Measurements from ENCODE around the gene NCSTN. TPM values are rescaled to one million over a fixed set of nuclear protein-coding genes. Genes with fewer than 3 reads are reported as not detected.
A peak's percentile ranks its signal among the peaks of the same experiment; 100 is the strongest.

The NCSTN gene
- total RNA-seq, 2 donors from 2014 or later, result 81.2 to 117 TPM

GRCh38 chr1:160400646-160401486, 57.7 kb downstream of the NCSTN start:
- Histone ChIP-seq H3K9me3 (no peaks in the 10 kb centered on the region), H3K36me3 (no peaks in the 10 kb centered on the region), H3K4me1 (replicated peaks) (peaks cover 3% of the 10 kb centered on the region), H3K4me3 (peak overlapping the region; percentile 82 to 91), H3K27me3 (replicated peaks; ENCODE audit: insufficient read depth) (no peaks in the 10 kb centered on the region), H3K27ac (peak overlapping the region; percentile 81 to 83)
- intact Hi-C loops (cut with DNase I), result no loop called here
- WGBS, result 3% methylated on average over 48 of the region's 55 CpGs
- peak; percentile 31 for DNase-seq (ENCODE audit: low spot score)
- TF ChIP-seq, protein P1, sequence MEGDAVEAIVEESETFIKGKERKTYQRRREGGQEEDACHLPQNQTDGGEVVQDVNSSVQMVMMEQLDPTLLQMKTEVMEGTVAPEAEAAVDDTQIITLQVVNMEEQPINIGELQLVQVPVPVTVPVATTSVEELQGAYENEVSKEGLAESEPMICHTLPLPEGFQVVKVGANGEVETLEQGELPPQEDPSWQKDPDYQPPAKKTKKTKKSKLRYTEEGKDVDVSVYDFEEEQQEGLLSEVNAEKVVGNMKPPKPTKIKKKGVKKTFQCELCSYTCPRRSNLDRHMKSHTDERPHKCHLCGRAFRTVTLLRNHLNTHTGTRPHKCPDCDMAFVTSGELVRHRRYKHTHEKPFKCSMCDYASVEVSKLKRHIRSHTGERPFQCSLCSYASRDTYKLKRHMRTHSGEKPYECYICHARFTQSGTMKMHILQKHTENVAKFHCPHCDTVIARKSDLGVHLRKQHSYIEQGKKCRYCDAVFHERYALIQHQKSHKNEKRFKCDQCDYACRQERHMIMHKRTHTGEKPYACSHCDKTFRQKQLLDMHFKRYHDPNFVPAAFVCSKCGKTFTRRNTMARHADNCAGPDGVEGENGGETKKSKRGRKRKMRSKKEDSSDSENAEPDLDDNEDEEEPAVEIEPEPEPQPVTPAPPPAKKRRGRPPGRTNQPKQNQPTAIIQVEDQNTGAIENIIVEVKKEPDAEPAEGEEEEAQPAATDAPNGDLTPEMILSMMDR (IDR thresholded peaks at IDR 0.05), result no peak
- TF ChIP-seq POLR2AphosphoS5 (IDR thresholded peaks at IDR 0.05), result no peak
- TF ChIP-seq POLR2A (IDR thresholded peaks at IDR 0.05), result no peak

GRCh38 chr1:160401487-160401805, 58.3 kb downstream of the NCSTN start:
- no peak for DNase-seq (ENCODE audit: low spot score)
- Histone ChIP-seq H3K27ac (peak overlapping the region; percentile 81 to 83), H3K36me3 (no peaks in the 10 kb centered on the region), H3K4me1 (replicated peaks) (peaks cover 3% of the 10 kb centered on the region), H3K4me3 (peak overlapping the region; percentile 82 to 91), H3K27me3 (replicated peaks; ENCODE audit: insufficient read depth) (no peaks in the 10 kb centered on the region), H3K9me3 (no peaks in the 10 kb centered on the region)
- intact Hi-C loops (cut with DNase I), result no loop called here
- TF ChIP-seq, protein P1 (IDR thresholded peaks at IDR 0.05), result no peak
- TF ChIP-seq POLR2A (IDR thresholded peaks at IDR 0.05) (no peak), POLR2AphosphoS5 (IDR thresholded peaks at IDR 0.05) (no peak)
- 17% methylated on average over 7 of the region's 7 CpGs for WGBS

DNA sequence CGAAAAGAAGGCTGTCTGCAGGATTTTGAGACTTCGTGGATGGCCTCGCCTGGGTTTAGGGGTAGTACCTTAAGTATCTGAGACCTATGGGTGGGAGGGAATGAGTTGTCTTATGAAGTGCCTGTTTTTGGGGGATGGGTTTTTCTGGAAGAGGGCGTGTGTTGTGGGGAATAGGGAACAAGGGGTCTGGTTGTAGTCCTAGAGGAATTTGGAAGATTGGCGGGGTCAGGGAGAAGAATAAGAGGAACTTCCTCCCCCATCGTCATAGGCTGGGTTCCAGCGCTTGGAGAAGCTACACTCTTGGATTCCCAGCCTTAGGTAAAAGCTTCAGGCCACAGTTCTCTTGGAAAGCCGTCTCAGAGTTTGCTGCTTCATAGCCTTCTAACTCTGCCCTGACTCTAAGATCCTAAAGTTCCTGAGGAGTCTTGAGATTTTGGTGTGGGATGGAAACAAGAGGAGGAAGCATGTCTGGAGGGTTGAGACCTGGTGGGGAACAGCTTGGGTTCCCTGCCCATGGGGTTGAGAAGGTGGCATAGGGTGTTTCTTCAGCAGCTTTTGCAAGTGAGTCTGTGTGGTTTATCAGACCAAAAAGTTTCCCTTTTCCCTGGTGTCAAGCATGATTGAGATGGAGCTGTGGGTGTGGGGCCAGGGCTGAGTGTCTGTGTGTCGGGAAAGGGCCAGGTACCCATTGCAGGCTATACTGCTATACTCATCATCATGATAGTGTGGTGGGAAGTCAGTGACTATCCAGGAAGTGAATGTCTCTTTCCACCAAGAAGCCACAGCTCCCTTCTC, 59.0 kb downstream of the NCSTN start:
- H3K9me3 ChIP-seq, result no peaks in the 10 kb centered on the region
- peaks cover 3% of the 10 kb centered on the region for H3K4me1 ChIP-seq (replicated peaks)
- TF ChIP-seq POLR2A (IDR thresholded peaks at IDR 0.05), result no peak
- TF ChIP-seq, protein P1 (IDR thresholded peaks at IDR 0.05), result no peak
- no peak for TF ChIP-seq POLR2AphosphoS5 (IDR thresholded peaks at IDR 0.05)
- H3K36me3 ChIP-seq, result no peaks in the 10 kb centered on the region
- no peaks in the 10 kb centered on the region for H3K27me3 ChIP-seq (replicated peaks; ENCODE audit: insufficient read depth)
- peak overlapping the region in 1 of 2 donors; percentile 91 for H3K4me3 ChIP-seq
- 39% methylated on average over 9 of the region's 9 CpGs for WGBS
- intact Hi-C loops (cut with DNase I), result no loop called here
- H3K27ac ChIP-seq, result peak overlapping the region in 1 of 2 donors; percentile 83
- no peak for DNase-seq (ENCODE audit: low spot score)

GRCh38 chr1:160403244-160403643, 60.1 kb downstream of the NCSTN start:
- TF ChIP-seq POLR2A (IDR thresholded peaks at IDR 0.05) (no peak), POLR2AphosphoS5 (IDR thresholded peaks at IDR 0.05) (no peak)
- TF ChIP-seq, protein P1 (IDR thresholded peaks at IDR 0.05), result no peak
- 49% methylated on average over 3 of the region's 3 CpGs for WGBS
- Histone ChIP-seq H3K9me3 (no peaks in the 10 kb centered on the region), H3K4me1 (replicated peaks) (peaks cover 3% of the 10 kb centered on the region), H3K27ac (no peak overlapping the region), H3K36me3 (no peaks in the 10 kb centered on the region), H3K27me3 (replicated peaks; ENCODE audit: insufficient read depth) (no peaks in the 10 kb centered on the region), H3K4me3 (no peak overlapping the region)
- intact Hi-C loops (cut with DNase I), result no loop called here
- DNase-seq (ENCODE audit: low spot score), result no peak

Measured in prostate gland (tissue), 2 donors.